Endodermal cell (in vitro differentiated cells): ENCODE results near the gene CHST11. TPM values are rescaled to one million over a fixed set of nuclear protein-coding genes. Genes with fewer than 3 reads are reported as not detected.

Source experiments
- DNase-seq: peaks from one replicate; pipeline ENCODE4 v3.0.0-alpha.2; 2017
- H3K27ac ChIP-seq: 2 replicates; pipeline ENCODE4 v1.5.1; 2013; ENCODE audit warnings: mild to moderate bottlenecking, low read depth, low read length, moderate library complexity
- H3K27me3 ChIP-seq: 2 replicates; pipeline ENCODE4 v1.6.1; 2013; ENCODE audit warnings: mild to moderate bottlenecking, low read length, moderate library complexity; ENCODE audit not compliant: insufficient read depth, control insufficient read depth, poor library complexity, severe bottlenecking
- H3K36me3 ChIP-seq: 2 replicates; pipeline ENCODE4 v1.7.0; 2013; ENCODE audit warnings: mild to moderate bottlenecking, low read length, moderate library complexity; ENCODE audit not compliant: control insufficient read depth, insufficient read depth
- H3K4me1 ChIP-seq: one replicate; pipeline ENCODE4 v1.7.0; 2013; ENCODE audit warnings: low read length; ENCODE audit not compliant: control insufficient read depth, insufficient read depth
- H3K4me3 ChIP-seq: 2 replicates; pipeline ENCODE4 v1.5.1; 2013; ENCODE audit warnings: mild to moderate bottlenecking, low read length, moderate library complexity
- H3K9ac ChIP-seq: 2 replicates; pipeline ENCODE4 v1.6.1; 2013; ENCODE audit warnings: mild to moderate bottlenecking, low read length, moderate library complexity; ENCODE audit not compliant: poor library complexity, severe bottlenecking; ENCODE audit errors: extremely low read depth
- H3K9me3 ChIP-seq: 2 replicates; pipeline ENCODE4 v1.6.1; 2013; ENCODE audit warnings: mild to moderate bottlenecking, low read length, moderate library complexity; ENCODE audit not compliant: control insufficient read depth
- H3K27ac Mint-ChIP-seq: 2 replicates; pipeline ENCODE4 v1.8.0; 2020; ENCODE audit warnings: mixed read lengths
- H3K27me3 Mint-ChIP-seq: 2 replicates; pipeline ENCODE4 v1.8.0; 2021; ENCODE audit warnings: mild to moderate bottlenecking, mixed read lengths; ENCODE audit not compliant: insufficient read depth
- H3K36me3 Mint-ChIP-seq: 2 replicates; pipeline ENCODE4 v1.8.0; 2020; ENCODE audit warnings: low read depth, mixed read lengths
- H3K4me1 Mint-ChIP-seq: 2 replicates; pipeline ENCODE4 v1.8.0; 2020; ENCODE audit warnings: mixed read lengths
- H3K4me3 Mint-ChIP-seq: 2 replicates; pipeline ENCODE4 v1.8.0; 2020; ENCODE audit warnings: mild to moderate bottlenecking, moderate library complexity, mixed read lengths
- H3K9me3 Mint-ChIP-seq: 2 replicates; pipeline ENCODE4 v1.8.0; 2020; ENCODE audit warnings: mild to moderate bottlenecking, mixed read lengths
- WGBS, 2 experiments: methylation state at CpG; one replicate each; pipeline versions ENCODE4 v1.1.5 to v1.1.7; 2013; ENCODE audit warnings: missing lambda C conversion rate in 2 of 2, mixed read lengths in 1 of 2; ENCODE audit not compliant: insufficient coverage in 1 of 2, insufficient read length in 1 of 2; 5-methylcytosine and 5-hydroxymethylcytosine counted together
- total RNA-seq, 2 donors: library from RNA; stranded (reverse); fragmentation: NEBNext Ultra II Directional in 1 of 2; extraction: Animal tissue kit (Norgen Biotek cat#: 25700) in 1 of 2; gene quantifications; 2 replicates in 1 of 2; 3 replicates in 1 of 2; pipeline ENCODE4 v1.2.1, GENCODE V29; 2021
- TF ChIP-seq, protein P1 (sequence below): fragments of 200-600 bp; sonication (generic); conservative IDR thresholded peaks from 2 replicates; pipeline ENCODE4 v1.5.0; 2021; ENCODE audit warnings: antibody characterized with exemption, mild to moderate bottlenecking

The CHST11 gene
- total RNA-seq, 2 donors from 2014 or later = 30.7 to 36.2 TPM

DNA sequence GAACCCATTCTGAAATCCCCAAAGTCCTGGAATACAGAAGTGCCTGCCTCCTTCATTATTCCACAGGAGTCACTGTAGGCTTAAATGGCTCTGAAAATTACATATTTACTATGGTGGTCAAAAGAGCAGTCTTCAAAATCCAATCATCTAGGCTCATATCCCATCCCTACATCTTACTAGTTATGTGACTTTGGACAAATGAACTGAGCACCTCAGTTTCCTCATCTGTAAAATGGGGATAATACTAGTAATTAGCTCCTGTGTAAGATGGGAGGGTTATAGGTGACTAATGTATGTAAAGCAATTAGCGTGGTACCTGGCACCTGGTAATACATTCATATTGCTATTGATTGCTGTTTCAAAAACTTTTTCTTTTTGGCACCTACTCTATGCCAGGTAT lies 243.6 kb downstream of the CHST11 start:
- no peak overlapping the region for H3K9ac ChIP-seq
- H3K4me1 ChIP-seq = peaks cover 10% of the 10 kb centered on the region
- no peak overlapping the region for H3K4me3 Mint-ChIP-seq
- no peak overlapping the region for H3K27ac ChIP-seq
- TF ChIP-seq, protein P1, sequence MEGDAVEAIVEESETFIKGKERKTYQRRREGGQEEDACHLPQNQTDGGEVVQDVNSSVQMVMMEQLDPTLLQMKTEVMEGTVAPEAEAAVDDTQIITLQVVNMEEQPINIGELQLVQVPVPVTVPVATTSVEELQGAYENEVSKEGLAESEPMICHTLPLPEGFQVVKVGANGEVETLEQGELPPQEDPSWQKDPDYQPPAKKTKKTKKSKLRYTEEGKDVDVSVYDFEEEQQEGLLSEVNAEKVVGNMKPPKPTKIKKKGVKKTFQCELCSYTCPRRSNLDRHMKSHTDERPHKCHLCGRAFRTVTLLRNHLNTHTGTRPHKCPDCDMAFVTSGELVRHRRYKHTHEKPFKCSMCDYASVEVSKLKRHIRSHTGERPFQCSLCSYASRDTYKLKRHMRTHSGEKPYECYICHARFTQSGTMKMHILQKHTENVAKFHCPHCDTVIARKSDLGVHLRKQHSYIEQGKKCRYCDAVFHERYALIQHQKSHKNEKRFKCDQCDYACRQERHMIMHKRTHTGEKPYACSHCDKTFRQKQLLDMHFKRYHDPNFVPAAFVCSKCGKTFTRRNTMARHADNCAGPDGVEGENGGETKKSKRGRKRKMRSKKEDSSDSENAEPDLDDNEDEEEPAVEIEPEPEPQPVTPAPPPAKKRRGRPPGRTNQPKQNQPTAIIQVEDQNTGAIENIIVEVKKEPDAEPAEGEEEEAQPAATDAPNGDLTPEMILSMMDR = no peak
- H3K36me3 ChIP-seq = no peaks in the 10 kb centered on the region
- H3K36me3 Mint-ChIP-seq = no peaks in the 10 kb centered on the region
- H3K27ac Mint-ChIP-seq = no peak overlapping the region
- no peaks in the 10 kb centered on the region for H3K9me3 ChIP-seq
- no peak for DNase-seq
- H3K27me3 ChIP-seq = no peaks in the 10 kb centered on the region
- H3K4me1 Mint-ChIP-seq = peaks cover 18% of the 10 kb centered on the region
- 100% methylated on average over 1 of the region's 1 CpG; no CpG with 5 or more reads in 1 of the 2 experiments for WGBS, 2 experiments
- no peaks in the 10 kb centered on the region for H3K9me3 Mint-ChIP-seq
- H3K27me3 Mint-ChIP-seq = no peaks in the 10 kb centered on the region
- no peak overlapping the region for H3K4me3 ChIP-seq

DNA sequence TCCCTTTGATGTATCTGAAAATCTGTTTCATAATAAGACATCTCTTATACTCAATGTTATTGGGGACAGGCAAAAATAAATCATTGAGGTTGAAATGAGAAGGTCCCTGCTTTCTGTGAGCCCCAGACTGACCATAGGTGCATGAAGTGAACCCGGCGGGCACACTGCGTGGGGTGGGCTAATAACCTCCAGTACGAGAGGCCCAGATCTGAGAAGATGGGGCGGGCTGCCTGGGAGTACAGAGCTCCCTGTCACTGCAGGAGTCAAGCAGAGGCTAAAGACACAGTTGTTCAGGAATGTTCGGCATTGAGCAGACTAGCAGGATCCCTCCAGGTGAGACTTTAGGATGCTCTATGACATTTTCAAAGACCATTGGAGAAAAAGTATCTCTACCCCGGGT lies 244.6 kb downstream of the CHST11 start:
- Histone ChIP-seq H3K9me3 (no peaks in the 10 kb centered on the region), H3K27ac (no peak overlapping the region), H3K4me3 (no peak overlapping the region), H3K27me3 (no peaks in the 10 kb centered on the region), H3K4me1 (peaks cover 10% of the 10 kb centered on the region), H3K9ac (no peak overlapping the region), H3K36me3 (no peaks in the 10 kb centered on the region)
- Mint-ChIP-seq H3K4me1 (peaks cover 18% of the 10 kb centered on the region), H3K27me3 (no peaks in the 10 kb centered on the region), H3K4me3 (no peak overlapping the region), H3K27ac (no peak overlapping the region), H3K9me3 (no peaks in the 10 kb centered on the region), H3K36me3 (no peaks in the 10 kb centered on the region)
- DNase-seq = no peak
- TF ChIP-seq, protein P1 = no peak
- 82 to 86% methylated on average over 7 of the region's 7 CpGs for whole genome bisulfite sequencing, 2 experiments

DNA sequence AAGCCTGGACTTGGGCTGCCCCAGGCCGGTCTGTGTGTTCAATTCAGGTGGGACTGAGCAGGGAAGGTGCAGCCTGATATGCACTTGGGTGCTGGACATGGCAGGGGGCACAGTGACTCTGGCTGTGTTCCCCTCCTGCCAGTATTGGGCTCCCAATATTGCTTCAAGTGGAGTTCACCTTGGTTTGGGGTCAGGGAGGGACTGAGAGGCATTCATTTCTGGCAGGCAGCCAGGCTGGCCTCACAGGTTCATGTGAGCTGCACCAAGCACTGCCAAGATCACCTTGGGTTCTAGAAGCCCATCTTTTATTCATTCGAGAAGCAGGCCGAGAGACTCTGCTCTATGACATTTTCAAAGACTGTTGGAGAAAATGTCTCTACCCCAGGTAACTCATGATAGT lies 245.0 kb downstream of the CHST11 start:
- no peaks in the 10 kb centered on the region for H3K27me3 Mint-ChIP-seq
- Histone ChIP-seq H3K36me3 (no peaks in the 10 kb centered on the region), H3K4me3 (no peak overlapping the region), H3K27ac (no peak overlapping the region), H3K9me3 (no peaks in the 10 kb centered on the region), H3K27me3 (no peaks in the 10 kb centered on the region), H3K9ac (no peak overlapping the region), H3K4me1 (peaks cover 10% of the 10 kb centered on the region)
- H3K9me3 Mint-ChIP-seq = no peaks in the 10 kb centered on the region
- H3K4me1 Mint-ChIP-seq = peaks cover 18% of the 10 kb centered on the region
- WGBS, 2 experiments = 86 to 92% methylated on average over 3 of the region's 3 CpGs
- TF ChIP-seq, protein P1 = no peak
- H3K27ac Mint-ChIP-seq = no peak overlapping the region
- no peak for DNase-seq
- no peaks in the 10 kb centered on the region for H3K36me3 Mint-ChIP-seq
- H3K4me3 Mint-ChIP-seq = no peak overlapping the region
